COR-L47 (cell line): ENCODE data around the gene KCNH5.

Experiments used
- DNase-seq: peaks from one replicate; lab custom pipeline; 2025; lab: John Stamatoyannopoulos, UW

KCNH5 gene, protein sequence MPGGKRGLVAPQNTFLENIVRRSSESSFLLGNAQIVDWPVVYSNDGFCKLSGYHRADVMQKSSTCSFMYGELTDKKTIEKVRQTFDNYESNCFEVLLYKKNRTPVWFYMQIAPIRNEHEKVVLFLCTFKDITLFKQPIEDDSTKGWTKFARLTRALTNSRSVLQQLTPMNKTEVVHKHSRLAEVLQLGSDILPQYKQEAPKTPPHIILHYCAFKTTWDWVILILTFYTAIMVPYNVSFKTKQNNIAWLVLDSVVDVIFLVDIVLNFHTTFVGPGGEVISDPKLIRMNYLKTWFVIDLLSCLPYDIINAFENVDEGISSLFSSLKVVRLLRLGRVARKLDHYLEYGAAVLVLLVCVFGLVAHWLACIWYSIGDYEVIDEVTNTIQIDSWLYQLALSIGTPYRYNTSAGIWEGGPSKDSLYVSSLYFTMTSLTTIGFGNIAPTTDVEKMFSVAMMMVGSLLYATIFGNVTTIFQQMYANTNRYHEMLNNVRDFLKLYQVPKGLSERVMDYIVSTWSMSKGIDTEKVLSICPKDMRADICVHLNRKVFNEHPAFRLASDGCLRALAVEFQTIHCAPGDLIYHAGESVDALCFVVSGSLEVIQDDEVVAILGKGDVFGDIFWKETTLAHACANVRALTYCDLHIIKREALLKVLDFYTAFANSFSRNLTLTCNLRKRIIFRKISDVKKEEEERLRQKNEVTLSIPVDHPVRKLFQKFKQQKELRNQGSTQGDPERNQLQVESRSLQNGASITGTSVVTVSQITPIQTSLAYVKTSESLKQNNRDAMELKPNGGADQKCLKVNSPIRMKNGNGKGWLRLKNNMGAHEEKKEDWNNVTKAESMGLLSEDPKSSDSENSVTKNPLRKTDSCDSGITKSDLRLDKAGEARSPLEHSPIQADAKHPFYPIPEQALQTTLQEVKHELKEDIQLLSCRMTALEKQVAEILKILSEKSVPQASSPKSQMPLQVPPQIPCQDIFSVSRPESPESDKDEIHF

DNA sequence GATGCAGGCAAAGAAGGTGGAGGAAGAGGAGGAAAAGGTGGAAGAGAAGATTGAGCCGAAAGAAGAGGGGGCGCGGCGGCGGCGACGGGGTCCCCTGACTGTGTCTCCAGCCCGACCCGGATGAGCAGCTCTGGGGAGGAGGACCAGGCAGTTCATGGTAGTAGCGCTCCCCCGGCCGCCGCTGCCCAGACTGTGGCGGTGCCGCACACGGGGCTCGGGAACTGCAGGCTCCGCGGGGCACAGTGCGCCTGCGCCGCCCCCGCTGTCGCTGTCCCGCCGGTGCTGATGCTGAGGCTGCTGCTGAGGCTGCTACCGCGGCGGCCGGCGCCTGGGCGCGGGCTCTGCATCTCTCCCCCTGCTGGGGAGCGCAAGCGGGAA, at the start of gene KCNH5:
KCNH5 (minus strand) TSS at position 225 of the 378 bp plus-strand sequence. CDS start 272 bp downstream, outside the sequence.
- peak; percentile 78 for DNase-seq

DNA sequence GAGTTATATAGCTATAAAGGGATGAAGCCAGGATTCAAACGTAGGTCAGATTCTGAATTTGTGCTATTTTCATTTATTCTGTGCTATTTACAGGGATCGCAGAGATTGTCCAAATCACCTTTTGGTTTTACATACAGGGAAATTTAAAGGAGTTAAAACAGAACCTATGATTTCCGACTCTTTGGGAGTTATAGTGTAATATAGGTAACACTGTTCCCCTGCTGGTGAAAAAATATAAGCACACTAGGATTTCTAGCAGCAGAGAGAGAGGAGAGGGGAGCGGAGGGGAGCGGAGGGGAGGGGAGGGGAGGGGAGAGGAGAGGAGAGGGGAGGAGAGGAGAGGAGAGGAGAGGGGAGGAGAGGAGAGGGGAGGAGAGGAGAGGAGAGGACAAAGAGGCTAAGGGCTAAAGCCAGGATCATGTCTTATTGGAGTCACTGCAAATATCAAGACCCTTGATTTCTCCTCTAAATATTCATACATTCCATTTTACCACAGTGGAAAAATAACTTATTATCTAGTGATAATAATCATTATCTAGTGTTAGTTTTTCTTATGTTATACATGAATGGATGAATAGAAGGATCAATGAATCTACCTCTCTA, 46.2 kb upstream of the KCNH5 start:
- DNase-seq, result no peak

DNA sequence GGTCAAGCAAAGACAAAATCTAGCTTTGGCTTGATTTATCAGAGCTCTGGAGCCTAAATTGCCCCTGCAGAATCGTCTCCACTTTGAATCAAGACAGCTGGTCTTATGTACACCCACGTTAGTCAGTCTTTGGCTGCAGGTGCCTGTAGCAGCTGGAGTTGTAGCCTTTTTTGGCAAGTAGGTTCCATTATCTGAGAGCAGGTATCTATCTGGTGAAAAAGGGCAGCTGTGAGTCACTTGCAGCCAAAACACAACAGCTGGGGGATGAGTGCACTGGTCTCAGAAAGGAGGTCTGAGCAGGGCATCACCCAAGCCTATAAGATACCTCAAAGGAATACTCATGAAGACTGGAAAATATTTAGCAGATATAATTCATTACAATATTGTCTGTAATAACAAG, 43.6 kb upstream of the KCNH5 start:
- DNase-seq, result peak; percentile 52

DNA sequence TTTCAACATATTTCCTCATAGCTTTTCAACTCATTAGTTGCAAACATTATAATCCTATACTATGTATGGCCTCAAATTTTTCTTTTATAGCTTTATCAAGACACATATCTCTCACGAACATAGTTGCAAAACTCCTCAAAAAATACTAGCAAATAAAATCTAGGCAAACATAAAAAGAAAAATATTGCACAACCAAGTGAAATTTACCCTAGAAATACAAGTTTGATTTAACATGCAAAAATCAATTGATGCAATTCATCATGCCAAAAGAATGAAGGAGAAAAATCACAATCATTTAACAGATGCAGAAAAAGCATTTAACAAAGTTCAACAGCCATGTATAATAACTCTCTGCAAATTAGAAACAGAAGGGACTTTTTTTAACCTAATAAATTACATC, 33.3 kb upstream of the KCNH5 start:
- DNase-seq, result no peak

DNA sequence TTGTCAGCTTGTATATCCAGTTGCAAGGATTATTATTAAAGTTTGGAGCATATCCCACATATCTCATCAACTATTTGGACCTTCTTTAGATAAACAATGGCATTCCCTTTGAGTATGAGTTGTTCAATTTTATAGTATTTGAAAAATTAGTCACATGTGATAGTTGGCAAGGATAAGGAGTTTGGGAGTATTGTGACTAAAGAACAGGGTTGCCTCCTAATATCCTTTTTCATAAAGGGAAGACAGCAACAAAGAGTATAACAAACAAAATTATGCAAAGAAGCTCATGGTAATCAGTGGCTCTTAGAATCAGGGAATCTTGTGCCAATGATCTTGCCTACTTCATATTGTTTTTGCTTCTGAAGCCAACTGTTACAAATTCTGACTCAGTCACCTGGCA, 31.2 kb upstream of the KCNH5 start:
- DNase-seq, result no peak

DNA sequence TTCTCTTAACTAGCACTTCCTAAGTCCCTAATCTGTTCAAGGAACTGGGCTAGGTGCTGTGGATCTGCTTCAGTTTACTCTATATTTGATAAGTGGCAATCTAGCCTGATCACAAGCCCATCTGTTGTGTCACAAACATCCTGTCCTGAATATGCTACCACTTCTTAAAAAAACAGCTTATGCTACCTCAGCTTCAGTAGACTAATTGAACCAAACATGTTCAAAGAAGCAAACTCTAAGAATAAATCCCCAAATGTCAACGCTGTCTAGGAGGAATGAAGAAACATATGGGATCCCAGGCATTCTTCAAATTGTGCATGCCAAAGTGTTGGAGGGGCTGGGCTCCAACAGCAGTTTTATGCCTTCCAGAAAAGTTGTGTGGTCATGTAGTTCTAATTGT, 10.4 kb upstream of the KCNH5 start:
- DNase-seq, result no peak

DNA sequence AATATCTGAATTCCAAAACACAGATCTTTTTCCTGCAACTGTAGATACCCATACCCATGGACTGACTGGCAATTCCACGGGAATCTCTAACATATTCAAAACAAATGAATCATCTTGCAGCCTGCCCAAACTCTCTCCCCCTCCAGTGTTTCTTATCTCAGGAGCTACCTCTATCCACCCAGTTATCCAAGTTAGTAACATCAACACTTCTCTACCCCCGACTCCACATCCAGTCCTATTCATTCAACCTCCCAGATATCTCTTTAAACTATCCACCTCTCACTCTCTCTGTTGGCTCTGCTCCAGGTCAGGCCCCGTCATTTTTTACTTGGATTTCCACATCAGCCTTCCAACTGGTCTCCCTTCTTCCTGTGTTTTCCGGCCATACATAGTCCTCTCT, 6.7 kb upstream of the KCNH5 start:
- no peak for DNase-seq

DNA sequence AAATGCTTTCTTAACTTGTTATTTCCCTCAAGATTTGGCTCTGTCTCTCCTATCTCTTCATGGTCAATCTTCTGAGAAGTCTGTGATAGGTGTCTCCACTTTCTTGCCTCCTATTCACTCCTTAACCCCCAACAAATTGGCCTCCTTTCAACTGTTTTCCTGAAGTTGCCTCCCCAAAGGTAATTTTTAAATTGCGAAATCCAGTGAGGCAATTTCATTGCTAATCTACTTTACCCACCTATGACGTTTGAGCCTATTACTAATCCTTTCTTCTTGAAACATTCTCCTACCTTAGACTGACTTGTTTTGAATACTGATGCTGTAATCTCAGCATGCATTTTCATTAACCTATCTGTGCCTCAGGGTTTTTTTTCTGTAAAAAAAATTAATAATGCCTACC, 6.0 kb upstream of the KCNH5 start:
- DNase-seq, result no peak

DNA sequence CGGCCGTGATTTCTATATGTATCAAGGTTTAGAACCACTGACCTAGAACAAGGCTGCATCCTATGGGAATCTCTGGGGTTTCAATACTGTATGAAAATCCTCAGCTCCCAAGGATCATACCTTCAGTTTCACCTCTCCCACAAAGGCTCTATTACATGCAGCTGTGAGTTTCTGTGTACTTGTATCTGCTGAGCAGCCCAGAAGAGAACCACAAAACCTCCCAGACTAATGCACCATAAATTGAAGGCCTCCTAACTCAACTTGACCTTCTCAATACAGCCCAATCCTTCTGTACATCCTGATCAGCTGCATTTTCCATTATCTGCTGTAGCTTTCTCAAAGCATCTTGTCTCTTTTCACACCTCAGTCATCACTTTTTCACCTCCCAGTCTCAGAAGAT, 5.4 kb upstream of the KCNH5 start:
- DNase-seq, result no peak

DNA sequence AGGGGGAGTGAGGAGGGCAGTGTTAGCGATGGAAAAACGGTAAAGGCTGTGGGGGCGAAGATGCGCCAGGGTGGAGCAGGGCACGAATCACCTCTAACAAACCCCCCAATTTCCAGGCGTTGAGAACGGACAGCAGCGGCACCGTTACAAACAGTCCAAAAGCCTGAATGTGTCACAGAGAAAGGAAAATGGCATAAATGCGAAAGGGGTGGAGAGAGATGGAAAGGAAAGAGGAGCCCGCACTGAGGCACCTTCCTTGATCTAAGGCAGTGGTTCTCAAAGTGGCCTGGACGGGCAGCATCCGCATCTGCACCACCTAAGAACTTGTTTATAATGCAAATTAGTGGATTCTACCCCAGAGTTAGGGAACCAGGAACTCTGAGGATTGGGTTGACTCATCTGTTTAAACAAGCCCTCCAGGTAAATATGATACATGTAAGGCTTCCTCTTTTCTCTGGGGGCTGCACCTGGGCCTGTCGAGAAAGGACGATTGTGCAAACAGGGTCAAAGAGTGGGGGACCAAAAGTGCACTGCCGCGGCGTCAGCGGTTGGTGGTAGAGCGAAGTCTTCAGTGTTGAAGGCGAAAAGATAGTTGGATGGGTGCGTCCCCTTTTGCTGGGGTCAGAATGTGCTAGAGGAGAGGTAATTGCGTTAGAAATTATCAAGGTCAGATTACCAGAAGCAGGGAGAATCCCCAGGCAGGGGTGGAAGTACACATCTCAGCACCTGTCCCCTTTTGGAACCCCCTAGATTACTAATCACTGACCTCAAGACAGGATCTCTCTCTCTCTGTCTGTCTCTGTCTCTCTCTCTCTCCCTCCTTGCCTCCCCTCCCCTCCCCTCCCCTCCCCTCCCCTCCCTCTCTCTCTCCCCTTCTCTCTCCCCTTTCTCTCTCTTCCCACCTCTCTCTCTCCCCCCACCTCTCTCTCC, 1.3 kb upstream of the KCNH5 start:
- no peak for DNase-seq

DNA sequence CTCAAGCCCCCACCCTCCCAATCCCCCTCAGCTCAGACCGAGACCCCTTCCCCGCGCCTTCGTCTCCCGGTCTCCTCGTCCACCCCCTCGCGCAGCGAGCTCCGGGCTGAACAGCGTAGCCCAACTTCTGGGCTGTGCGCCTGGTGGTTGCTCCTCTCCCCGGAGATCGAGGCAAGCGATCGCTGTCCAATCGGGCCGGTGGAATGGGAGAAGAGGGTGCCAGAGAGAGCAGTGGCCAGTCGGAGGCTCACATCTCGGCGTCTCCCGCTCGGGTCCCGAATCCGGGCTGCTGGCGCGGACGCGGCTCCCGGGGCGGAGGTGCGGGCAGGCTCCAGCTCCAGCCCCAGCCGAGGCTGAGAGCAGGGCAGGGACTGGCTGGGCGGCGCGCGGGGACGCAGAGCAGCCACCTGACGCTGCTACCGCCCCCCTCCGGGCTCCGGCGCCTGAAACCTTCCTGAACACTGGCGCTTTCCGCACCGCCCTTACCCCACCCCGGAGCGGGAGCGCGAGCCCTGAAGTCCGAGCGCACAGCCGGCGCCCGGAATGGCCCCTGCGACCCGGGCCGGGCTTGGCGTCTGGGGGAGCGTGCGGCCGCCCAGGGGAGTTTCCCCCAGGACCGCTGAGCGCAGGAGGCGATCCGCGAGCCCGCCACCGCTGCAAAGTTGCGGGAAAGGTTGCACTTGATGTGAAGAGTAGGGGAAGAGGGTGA, 508 bp upstream of the KCNH5 start:
- peak; percentile 84 for DNase-seq

DNA sequence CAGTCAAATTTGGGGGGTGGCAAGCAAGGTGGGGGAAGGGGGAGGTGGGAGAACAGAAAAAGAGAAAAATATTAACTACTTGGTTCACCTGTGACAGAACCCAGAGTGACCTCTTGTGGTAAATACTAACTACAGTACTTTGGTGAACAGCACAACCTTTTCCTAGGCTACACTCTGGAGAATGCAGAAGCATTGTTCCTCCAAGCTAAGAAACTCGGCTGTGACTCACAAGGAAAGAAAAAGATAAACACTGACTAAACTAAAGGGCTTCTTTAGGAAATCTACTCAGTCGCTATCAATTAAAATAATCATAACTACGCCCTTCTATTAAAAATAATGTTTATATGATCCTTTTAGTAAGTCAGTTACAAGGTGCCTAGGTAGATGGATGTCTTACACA, 5.4 kb downstream of the KCNH5 start:
- DNase-seq, result peak; percentile 68

DNA sequence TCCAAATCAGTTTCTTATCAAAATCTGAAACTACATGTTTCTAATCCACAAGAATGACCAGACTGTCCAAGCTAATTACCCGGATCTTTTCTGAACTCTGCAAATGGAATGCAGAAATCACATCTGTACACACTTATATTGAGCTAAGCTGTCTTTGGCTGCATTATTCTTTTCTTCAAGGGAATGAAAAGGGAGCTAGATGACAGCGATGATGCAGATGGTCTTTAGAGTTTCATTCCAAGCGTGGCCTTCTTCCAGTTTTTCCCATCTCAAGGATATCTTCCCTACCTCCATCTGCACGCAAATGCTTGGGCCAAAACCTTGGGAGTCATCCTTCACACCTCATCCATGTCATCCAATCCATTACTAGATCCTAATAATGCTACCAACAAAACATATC, 12.6 kb downstream of the KCNH5 start:
- DNase-seq, result no peak

DNA sequence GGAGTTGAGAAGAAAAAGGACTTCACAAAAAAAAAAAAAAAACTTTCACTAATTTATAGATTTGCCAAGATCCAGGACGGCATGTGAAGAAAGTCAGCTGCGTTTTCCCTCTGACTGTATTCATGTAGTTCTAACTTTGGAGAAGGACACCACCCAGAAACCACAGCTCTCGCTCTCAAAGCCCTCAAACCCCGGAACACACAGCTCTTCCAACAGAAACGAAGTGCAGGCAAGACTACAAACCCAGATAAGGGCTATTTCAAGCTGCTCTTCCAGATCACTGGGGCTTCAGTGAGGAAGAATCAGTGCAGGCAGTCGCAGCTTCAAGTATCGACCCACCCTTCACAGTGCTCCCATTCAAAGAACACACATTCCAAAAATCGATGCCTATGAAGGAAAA, 13.2 kb downstream of the KCNH5 start:
- DNase-seq, result no peak

DNA sequence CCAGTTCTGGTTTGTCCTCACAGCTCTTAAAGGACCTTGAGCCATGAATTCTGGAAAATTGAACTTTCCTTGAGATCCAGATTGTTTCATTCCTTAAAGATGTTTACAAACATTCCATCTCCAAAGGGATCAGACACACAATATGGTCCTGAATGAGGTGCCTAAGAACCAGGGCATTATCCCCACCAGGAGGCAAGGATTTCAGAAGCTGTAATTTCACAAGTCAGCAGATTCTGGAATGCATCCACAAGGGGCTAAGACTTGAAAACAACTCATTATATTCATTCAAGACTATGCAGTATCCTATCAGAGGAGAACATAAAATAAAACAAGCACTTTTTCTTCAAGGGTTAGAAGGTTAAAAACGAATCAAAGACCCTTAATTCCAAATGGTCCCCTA, 15.1 kb downstream of the KCNH5 start:
- DNase-seq, result no peak

DNA sequence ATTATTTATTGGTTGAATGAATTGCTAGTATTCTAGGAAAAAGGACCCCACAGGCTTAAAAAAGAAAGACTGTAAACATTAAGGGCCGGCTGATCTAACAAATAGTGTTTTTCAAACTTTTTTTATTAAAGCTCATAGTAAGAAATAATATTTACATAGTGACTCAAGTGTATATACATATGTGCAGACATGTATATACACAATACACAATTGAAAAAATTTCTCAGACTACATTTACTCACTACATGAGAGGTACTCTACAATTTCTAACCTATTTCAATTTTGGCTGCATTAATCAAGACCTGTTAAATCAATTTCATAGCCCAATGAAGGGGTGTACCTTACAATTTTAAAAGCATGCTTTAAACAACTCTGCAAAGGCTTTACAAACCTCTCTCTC, 17.5 kb downstream of the KCNH5 start:
- DNase-seq, result no peak

DNA sequence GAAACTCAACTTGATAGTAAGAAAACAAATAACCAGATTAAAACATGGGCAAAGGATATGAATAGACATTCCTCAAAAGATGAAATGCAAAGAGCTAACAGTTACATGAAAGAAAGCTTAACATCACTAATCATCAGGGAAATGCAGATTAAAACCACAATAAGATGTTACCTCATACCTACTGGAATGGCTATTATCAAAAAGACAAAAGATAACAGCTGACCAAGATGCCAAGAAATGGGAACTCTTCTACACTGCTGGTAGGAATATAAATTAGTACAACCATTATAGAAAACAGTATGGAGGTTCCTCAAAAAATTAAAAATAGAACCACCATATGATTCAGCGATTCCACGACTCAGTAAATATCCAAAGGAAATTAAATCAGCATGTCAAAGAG, 18.8 kb downstream of the KCNH5 start:
- DNase-seq, result no peak

DNA sequence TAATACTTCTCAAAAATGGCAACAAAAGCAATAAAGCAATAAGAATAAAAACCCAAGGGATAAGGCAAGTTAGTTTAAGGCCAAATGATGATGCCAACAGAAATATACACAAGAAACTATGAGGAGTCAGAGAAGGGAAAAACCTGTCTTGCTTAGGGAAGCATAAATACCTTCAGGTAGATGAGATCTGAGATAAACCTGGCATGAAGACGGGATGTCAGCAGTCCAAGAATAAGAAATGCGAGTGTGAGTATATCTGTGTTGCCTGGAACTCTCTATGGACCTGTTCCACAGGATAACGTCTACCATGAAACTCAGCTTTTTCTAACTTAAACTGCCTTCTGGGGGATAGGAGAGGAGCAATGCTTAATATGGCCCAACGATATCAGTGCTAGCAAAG, 30.6 kb downstream of the KCNH5 start:
- no peak for DNase-seq

DNA sequence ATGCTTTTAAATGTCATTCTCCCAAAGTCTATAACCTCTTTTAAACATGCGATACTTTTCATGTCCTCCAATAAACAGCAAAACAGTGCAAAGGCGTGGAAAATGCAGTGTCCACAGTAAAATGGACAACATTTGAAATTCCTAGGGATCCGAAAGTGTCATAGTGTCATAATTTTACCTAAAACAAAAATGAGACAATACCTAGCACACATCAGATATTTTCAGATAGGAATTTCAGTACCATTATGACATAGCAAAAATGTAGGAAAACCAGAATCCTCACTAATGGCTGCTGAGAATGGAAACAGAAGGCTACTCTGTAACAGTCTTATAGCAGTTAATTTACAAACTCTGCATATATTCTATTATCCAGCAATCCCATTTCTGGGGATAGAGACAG, 33.1 kb downstream of the KCNH5 start:
- no peak for DNase-seq

DNA sequence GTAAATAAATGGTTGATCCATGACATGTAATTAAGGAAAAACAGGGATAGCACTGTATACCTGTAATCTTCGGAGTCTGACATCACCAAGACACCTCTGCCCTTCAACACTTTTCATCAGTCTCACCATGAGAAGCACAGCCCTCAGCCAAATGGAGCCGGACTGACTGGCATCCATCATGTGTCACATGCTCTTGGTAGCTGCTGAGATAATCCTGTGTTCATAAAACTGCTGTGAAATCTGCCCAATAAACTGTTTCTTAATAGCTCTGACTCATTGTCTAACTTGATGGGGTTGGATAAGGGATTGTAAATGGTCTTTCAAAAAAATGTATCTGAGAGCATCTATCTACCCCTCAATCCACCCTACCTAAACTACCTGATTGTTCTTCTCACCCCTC, 33.6 kb downstream of the KCNH5 start:
- DNase-seq, result no peak

DNA sequence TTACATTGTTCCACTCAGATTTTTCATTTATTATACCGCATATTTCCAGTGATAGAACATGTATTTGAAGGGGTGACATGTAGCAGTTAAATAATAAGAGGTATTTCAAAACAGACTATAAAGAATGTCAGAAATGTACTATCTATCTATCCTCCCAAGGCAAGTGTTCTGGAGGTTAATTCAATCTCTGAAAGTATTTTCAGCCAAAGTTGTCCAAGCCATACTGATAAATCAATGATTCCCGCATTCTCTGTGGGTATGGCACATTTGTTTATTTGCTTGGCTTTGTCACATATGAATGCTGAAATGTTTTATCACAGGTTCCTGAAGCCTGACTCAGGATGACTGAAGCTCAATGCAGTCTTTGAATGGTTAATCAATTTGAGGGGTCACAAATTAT, 35.8 kb downstream of the KCNH5 start:
- no peak for DNase-seq
